Prostate gland (tissue), 2 donors: ENCODE measurements around the gene RRP7A. TPM values are rescaled to one million over a fixed set of nuclear protein-coding genes. Genes with fewer than 3 reads are reported as not detected.
A peak's percentile ranks its signal among the peaks of the same experiment; 100 is the strongest.
"Not testable (repeated sequence)": the region's sequence is repeated elsewhere in the genome, so short reads cannot be mapped to it uniquely, and the experiment has no call there.

ENCODE experiments used
- DNase-seq: peaks from one replicate; pipeline ENCODE4 v3.0.0-alpha.2; 2019; ENCODE audit warnings: low spot score
- H3K27ac ChIP-seq, 2 donors: fragments of 200-600 bp; sonication (generic); 2 replicates each; pipeline ENCODE4 v1.5.1; 2017 to 2019
- H3K27me3 ChIP-seq: fragments of 200-600 bp; sonication (generic); replicated peaks from 2 replicates; pipeline ENCODE4 v1.5.1; 2019; ENCODE audit not compliant: insufficient read depth
- H3K36me3 ChIP-seq, 2 donors: fragments of 200-600 bp; sonication (generic); 1 replicate in 1 of 2; 2 replicates in 1 of 2; pipeline versions ENCODE4 v1.5.1 to v1.8.1; 2017 to 2019
- H3K4me1 ChIP-seq: fragments of 200-600 bp; sonication (generic); replicated peaks from 2 replicates; pipeline ENCODE4 v1.5.1; 2019
- H3K4me3 ChIP-seq, 2 donors: fragments of 200-600 bp; sonication (generic); 2 replicates each; pipeline ENCODE4 v1.5.1; 2017 to 2019
- H3K9me3 ChIP-seq: fragments of 200-600 bp; sonication (generic); 2 replicates; pipeline ENCODE4 v1.5.1; 2017
- POLR2A ChIP-seq: fragments of 450-650 bp; IDR thresholded peaks from one replicate; pipeline ENCODE4 v1.6.1; 2016; ENCODE audit warnings: antibody characterized with exemption, mild to moderate bottlenecking
- POLR2AphosphoS5 ChIP-seq: sonication (generic); formaldehyde crosslinking; IDR thresholded peaks from one replicate; pipeline ENCODE4 v1.6.1; 2017; ENCODE audit warnings: antibody characterized with exemption
- WGBS: methylation state at CpG from one replicate; pipeline ENCODE4 v1.1.5; 2018; 5-methylcytosine and 5-hydroxymethylcytosine counted together
- intact Hi-C: fragments of 100-400 bp; cut with DNase I; formaldehyde crosslinking; loops from one replicate; pipeline ENCODE4 v1.14.2; 2022
- total RNA-seq, 2 donors: library from RNA; depleted of rRNA; stranded (reverse); fragments of >200 nt; gene quantifications; one replicate each; pipeline ENCODE4 v1.1.0, GENCODE V29; 2016
- TF ChIP-seq, protein P1 (sequence below), 4 experiments: fragments of 200-600 bp in 2 of 4; fragments of 450-650 bp in 2 of 4; sonication (generic) in 2 of 4; IDR thresholded peaks; 1 replicate in 3 of 4; 2 replicates in 1 of 4; pipeline ENCODE4 v1.5.1; 2016 to 2019; ENCODE audit warnings: antibody characterized with exemption in 4 of 4, mild to moderate bottlenecking in 2 of 4, moderate library complexity in 2 of 4

RRP7A gene
- total RNA-seq, 2 donors from 2014 or later, result 32.4 to 41.5 TPM

DNA sequence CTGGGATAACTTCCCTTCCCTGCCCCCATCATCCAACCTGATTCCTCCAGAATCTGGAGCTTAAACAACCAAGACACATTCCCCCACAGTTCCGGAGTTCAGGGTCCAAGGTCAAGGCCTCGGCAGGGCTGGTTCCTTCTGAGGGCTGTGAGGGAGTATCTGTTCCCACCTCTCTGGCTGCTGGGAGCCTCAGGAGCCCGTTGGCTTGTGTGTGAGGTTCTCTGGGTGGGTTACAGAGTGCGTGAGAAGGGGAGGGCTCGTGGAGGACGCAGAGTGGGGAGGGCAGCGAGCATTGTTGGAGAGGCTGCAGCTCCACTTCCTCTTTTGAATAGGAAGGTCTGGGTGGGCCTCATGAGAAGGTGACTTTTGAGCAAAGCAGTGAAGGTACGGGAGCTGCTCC, 42.7 kb upstream of the RRP7A start:
- DNase-seq, result no peak
- H3K27me3 ChIP-seq, result no peaks in the 10 kb centered on the region
- no peaks in the 10 kb centered on the region for H3K9me3 ChIP-seq
- no peak overlapping the region for H3K27ac ChIP-seq
- intact Hi-C loops, result no loop called here
- no peak overlapping the region for H3K4me3 ChIP-seq
- no peaks in the 10 kb centered on the region for H3K4me1 ChIP-seq
- 69% methylated on average over 8 of the region's 8 CpGs for WGBS
- TF ChIP-seq, protein P1, sequence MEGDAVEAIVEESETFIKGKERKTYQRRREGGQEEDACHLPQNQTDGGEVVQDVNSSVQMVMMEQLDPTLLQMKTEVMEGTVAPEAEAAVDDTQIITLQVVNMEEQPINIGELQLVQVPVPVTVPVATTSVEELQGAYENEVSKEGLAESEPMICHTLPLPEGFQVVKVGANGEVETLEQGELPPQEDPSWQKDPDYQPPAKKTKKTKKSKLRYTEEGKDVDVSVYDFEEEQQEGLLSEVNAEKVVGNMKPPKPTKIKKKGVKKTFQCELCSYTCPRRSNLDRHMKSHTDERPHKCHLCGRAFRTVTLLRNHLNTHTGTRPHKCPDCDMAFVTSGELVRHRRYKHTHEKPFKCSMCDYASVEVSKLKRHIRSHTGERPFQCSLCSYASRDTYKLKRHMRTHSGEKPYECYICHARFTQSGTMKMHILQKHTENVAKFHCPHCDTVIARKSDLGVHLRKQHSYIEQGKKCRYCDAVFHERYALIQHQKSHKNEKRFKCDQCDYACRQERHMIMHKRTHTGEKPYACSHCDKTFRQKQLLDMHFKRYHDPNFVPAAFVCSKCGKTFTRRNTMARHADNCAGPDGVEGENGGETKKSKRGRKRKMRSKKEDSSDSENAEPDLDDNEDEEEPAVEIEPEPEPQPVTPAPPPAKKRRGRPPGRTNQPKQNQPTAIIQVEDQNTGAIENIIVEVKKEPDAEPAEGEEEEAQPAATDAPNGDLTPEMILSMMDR (IDR thresholded peaks at IDR 0.05), result no peak
- no peak for TF ChIP-seq POLR2AphosphoS5
- TF ChIP-seq POLR2A, result no peak
- H3K36me3 ChIP-seq, result no peaks in the 10 kb centered on the region

DNA sequence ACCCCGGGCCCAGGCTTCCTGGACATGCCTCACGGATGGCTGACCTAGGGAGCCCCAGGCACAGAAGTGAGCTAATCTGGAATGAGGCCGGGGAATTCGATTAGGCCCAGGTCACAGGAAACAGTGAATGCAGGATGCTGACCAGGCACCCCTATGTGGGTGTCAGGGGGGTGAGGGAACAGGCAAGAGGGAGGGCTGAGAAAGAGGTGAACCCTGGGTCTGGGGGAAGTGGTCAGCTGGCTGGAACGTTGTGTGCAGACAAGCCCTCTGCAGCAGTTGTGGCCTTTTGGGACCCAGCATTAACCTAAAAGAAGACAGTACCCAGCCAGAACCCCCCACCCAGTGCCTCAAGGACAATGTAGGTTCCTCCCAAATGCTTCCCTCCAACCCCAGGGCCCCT, 42.3 kb upstream of the RRP7A start:
- DNase-seq, result no peak
- 61% methylated on average over 5 of the region's 5 CpGs for WGBS
- no peaks in the 10 kb centered on the region for H3K36me3 ChIP-seq
- H3K4me1 ChIP-seq, result no peaks in the 10 kb centered on the region
- H3K27ac ChIP-seq, result no peak overlapping the region
- H3K4me3 ChIP-seq, result no peak overlapping the region
- no peaks in the 10 kb centered on the region for H3K9me3 ChIP-seq
- TF ChIP-seq POLR2AphosphoS5, result no peak
- no peak for TF ChIP-seq POLR2A
- TF ChIP-seq, protein P1 (IDR thresholded peaks at IDR 0.05), result no peak
- intact Hi-C loops, result no loop called here
- H3K27me3 ChIP-seq, result no peaks in the 10 kb centered on the region

DNA sequence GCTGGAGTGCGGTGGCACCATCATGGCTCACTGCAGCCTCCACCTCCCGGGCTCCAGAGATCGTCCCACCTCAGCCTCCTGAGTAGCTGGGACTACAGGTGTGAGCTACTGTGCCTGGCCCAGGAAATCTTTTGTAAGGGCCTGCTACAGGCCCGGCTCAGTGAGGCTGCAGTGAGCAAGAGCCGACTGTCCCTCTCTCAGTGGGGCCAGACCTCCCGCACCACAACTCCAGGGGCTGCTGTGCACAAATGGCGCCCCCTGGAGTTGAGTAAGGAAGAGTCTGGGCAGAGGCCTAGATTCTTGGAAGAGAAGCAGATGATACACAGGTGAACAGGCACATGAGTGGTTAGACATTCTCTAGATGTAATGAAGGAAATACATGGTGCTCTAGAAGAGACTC, 41.2 kb upstream of the RRP7A start:
- intact Hi-C loops, result no loop called here
- no peaks in the 10 kb centered on the region for H3K27me3 ChIP-seq
- H3K36me3 ChIP-seq, result no peaks in the 10 kb centered on the region
- H3K4me1 ChIP-seq, result no peaks in the 10 kb centered on the region
- H3K27ac ChIP-seq, result peak overlapping the region in 1 of 2 donors; percentile 29
- TF ChIP-seq POLR2A, result no peak
- TF ChIP-seq POLR2AphosphoS5, result no peak
- TF ChIP-seq, protein P1 (IDR thresholded peaks at IDR 0.05), result peak in 3 of 4 experiments; percentile 33 to 54 (median 50)
- 34% methylated on average over 7 of the region's 7 CpGs for WGBS
- H3K9me3 ChIP-seq, result no peaks in the 10 kb centered on the region
- DNase-seq, result no peak
- H3K4me3 ChIP-seq, result no peak overlapping the region

DNA sequence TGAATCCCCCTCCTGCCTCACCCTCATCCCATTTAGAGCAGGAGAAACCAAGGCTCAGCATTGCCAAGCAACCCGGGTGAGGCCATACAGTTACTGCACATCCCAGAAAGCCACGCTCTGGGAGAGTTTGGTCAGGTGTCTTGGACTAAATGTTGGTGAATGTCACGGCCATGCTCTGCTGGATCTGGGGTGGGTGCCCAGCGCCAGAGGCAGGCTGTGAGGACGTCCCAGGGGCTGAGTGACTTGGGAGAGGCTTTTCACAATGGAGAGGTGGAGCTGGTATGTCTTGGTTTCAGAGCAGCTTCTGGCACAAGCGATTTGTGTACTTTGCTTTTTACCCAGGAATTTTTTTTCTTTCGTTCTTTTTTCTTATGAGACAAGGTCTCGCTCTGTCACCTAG, 40.8 kb upstream of the RRP7A start:
- Histone ChIP-seq H3K27ac (peak overlapping the region in 1 of 2 donors; percentile 29), H3K27me3 (no peaks in the 10 kb centered on the region), H3K36me3 (no peaks in the 10 kb centered on the region), H3K9me3 (no peaks in the 10 kb centered on the region), H3K4me3 (no peak overlapping the region), H3K4me1 (no peaks in the 10 kb centered on the region)
- WGBS, result 52% methylated on average over 8 of the region's 8 CpGs
- intact Hi-C loops, result no loop called here
- TF ChIP-seq, protein P1 (IDR thresholded peaks at IDR 0.05), result no peak
- DNase-seq, result no peak

DNA sequence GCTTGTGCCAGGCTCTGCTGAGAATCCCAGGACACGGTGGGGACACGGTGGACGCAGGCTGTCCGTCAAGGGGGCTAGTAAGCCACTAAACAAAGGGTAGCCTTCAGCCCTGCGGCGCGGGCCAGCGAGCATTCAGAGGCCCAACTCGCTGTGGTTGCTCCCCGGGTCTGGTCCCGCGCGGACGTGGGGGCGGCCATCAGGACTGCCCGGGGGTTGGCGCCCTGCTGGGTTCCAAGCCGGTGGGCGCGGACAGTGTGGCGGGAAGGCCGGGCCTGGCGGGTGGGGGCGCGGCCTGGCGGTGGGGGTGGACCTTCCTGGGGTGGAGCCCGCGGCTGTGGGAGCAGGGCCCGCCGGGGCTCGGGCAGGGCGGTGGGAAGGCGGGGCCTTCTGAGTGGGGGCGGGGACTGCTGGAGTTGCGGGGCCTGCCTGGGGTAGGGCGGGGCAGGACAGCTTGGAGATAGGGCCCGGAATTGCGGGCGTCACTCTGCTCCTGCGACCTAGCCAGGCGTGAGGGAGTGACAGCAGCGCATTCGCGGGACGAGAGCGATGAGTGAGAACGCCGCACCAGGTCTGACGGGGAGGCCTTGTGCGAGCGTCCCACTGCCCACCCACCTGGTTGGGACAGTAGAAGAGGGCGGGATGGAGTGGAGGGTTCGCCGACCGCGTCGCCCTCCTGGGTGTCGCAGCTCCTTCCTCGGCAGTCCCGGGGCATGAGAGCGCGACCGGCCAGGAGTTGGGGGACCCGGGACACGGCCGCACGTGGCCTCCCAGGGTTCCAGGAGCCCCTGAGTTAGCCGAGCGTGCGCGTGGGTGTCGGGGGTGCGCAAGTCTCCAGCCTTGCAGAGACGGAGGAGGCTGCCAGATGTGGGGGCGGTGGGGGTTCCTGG, 34.1 kb upstream of the RRP7A start, which contains the start of gene SERHL2:
Gene SERHL2, plus strand, starts transcription at position 482 of the 887 bp plus-strand sequence. Its CDS starts 65 bp downstream, at position 547.
- Histone ChIP-seq H3K36me3 (no peaks in the 10 kb centered on the region), H3K27me3 (no peaks in the 10 kb centered on the region), H3K9me3 (no peaks in the 10 kb centered on the region), H3K4me1 (no peaks in the 10 kb centered on the region), H3K4me3 (peak within 1 kb of the TSS; percentile 45), H3K27ac (peak within 1 kb of the TSS; percentile 67 to 68)
- peak; percentile 58 for TF ChIP-seq POLR2AphosphoS5
- TF ChIP-seq, protein P1 (IDR thresholded peaks at IDR 0.05), result no peak
- peak; percentile 37 for TF ChIP-seq POLR2A
- 2% methylated on average over 64 of the region's 75 CpGs for WGBS
- DNase-seq, result peak; percentile 86
- intact Hi-C loops, result no loop called here

DNA sequence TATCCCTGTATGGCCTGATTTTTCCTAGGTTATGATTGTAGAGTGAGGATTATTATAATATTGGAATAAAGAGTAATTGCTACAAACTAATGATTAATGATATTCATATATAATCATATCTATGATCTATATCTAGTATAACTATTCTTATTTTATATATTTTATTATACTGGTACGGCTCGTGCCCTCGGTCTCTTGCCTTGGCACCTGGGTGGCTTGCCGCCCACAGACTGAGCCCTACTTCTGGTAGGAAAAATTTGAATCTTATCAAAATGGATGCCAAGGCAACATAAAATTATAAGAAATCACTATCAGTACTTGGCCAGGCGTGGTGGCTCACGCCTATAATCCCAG, 32.7 kb upstream of the RRP7A start:
- H3K4me3 ChIP-seq, H3K4me1 ChIP-seq, H3K27me3 ChIP-seq, intact Hi-C loops, H3K9me3 ChIP-seq, H3K36me3 ChIP-seq, DNase-seq, H3K27ac ChIP-seq: not testable (repeated sequence)
- WGBS, result 92% methylated on average over 6 of the region's 6 CpGs
